Activated T-cell treated with anti-CD3 and anti-CD28 coated beads, Interleukin-2, amount 50 U/mL, for 72 hours (primary cell): ENCODE measurements around the gene SLC27A3. TPM values are rescaled to one million over a fixed set of nuclear protein-coding genes. Genes with fewer than 3 reads are reported as not detected.

Experiments
- ATAC-seq, 2 donors: fragments of 150-1000 bp; cut with Tn5 transposase; replicated peaks in 1 of 2; 2 replicates each; pipeline ENCODE4 v1.10.0; 2021; ENCODE audit warnings: moderate library complexity in 2 of 2, mild to moderate bottlenecking in 1 of 2
- DNase-seq, 2 donors: peaks; one replicate each; pipeline ENCODE4 v3.0.0; 2021 to 2022; ENCODE audit warnings: mixed read lengths in 1 of 2
- H3K27ac Mint-ChIP-seq: one replicate; pipeline ENCODE4 v1.8.0; 2022; ENCODE audit warnings: mild to moderate bottlenecking, moderate library complexity, mixed read lengths
- H3K27me3 Mint-ChIP-seq: one replicate; pipeline ENCODE4 v1.8.0; 2022; ENCODE audit warnings: low read depth, mixed read lengths
- H3K36me3 Mint-ChIP-seq, 2 donors: one replicate each; pipeline ENCODE4 v1.8.0; 2022; ENCODE audit warnings: mixed read lengths in 2 of 2, mild to moderate bottlenecking in 1 of 2; ENCODE audit not compliant: insufficient read depth in 2 of 2
- H3K4me1 Mint-ChIP-seq: one replicate; pipeline ENCODE4 v1.8.0; 2022; ENCODE audit warnings: low read depth, mixed read lengths
- H3K4me3 Mint-ChIP-seq, 2 donors: one replicate each; pipeline ENCODE4 v1.8.0; 2022; ENCODE audit warnings: mild to moderate bottlenecking in 2 of 2, mixed read lengths in 2 of 2, moderate library complexity in 2 of 2
- H3K9me3 Mint-ChIP-seq, 2 donors: one replicate each; pipeline ENCODE4 v1.8.0; 2022; ENCODE audit warnings: mixed read lengths in 2 of 2
- total RNA-seq, 2 donors: library from RNA; stranded (reverse); gene quantifications; one replicate each; pipeline ENCODE4 v1.2.3, GENCODE V29; 2022

Gene SLC27A3
- total RNA-seq, 2 donors from 2014 or later: 5.6 to 8.3 TPM

- no peaks in the 10 kb centered on the region for H3K36me3 Mint-ChIP-seq
- no peak for ATAC-seq
Measured at GRCh38 chr1:153793261-153793972, 18.2 kb downstream of the SLC27A3 start.

GRCh38 chr1:153793973-153794615 is 18.9 kb downstream of the SLC27A3 start:
- H3K4me3 Mint-ChIP-seq: no peak overlapping the region
- peak overlapping the region; percentile 22 for H3K27ac Mint-ChIP-seq
- ATAC-seq (no peak), DNase-seq (no peak)
- peaks cover 49% of the 10 kb centered on the region for H3K4me1 Mint-ChIP-seq
- peaks cover 7% of the 10 kb centered on the region for H3K27me3 Mint-ChIP-seq
- no peaks in the 10 kb centered on the region for H3K9me3 Mint-ChIP-seq
- no peaks in the 10 kb centered on the region for H3K36me3 Mint-ChIP-seq

More at GRCh38 chr1:153793261-153793972, 18.2 kb downstream of the SLC27A3 start:
- Mint-ChIP-seq H3K9me3 (no peaks in the 10 kb centered on the region), H3K27ac (no peak overlapping the region), H3K27me3 (peaks cover 7% of the 10 kb centered on the region), H3K4me3 (no peak overlapping the region), H3K4me1 (peaks cover 44% of the 10 kb centered on the region)
- DNase-seq: no peak

- Mint-ChIP-seq H3K27me3 (peaks cover 5% of the 10 kb centered on the region), H3K4me1 (peaks cover 43% of the 10 kb centered on the region), H3K27ac (no peak overlapping the region), H3K4me3 (no peak overlapping the region), H3K9me3 (no peaks in the 10 kb centered on the region), H3K36me3 (no peaks in the 10 kb centered on the region)
- ATAC-seq (no peak), DNase-seq (no peak)
Measured at GRCh38 chr1:153794624-153795329, 19.6 kb downstream of the SLC27A3 start.

GRCh38 chr1:153795330-153795837 is 20.2 kb downstream of the SLC27A3 start:
- H3K4me3 Mint-ChIP-seq: no peak overlapping the region
- no peak overlapping the region for H3K27ac Mint-ChIP-seq
- ATAC-seq (no peak), DNase-seq (no peak)
- H3K9me3 Mint-ChIP-seq: no peaks in the 10 kb centered on the region
- H3K36me3 Mint-ChIP-seq: no peaks in the 10 kb centered on the region
- H3K4me1 Mint-ChIP-seq: peaks cover 37% of the 10 kb centered on the region
- no peaks in the 10 kb centered on the region for H3K27me3 Mint-ChIP-seq

- H3K4me3 Mint-ChIP-seq: no peak overlapping the region
- DNase-seq (no peak), ATAC-seq (no peak)
- H3K9me3 Mint-ChIP-seq: no peaks in the 10 kb centered on the region
- H3K4me1 Mint-ChIP-seq: peaks cover 29% of the 10 kb centered on the region
- no peaks in the 10 kb centered on the region for H3K27me3 Mint-ChIP-seq
- H3K27ac Mint-ChIP-seq: no peak overlapping the region
- no peaks in the 10 kb centered on the region for H3K36me3 Mint-ChIP-seq
Measured at GRCh38 chr1:153795934-153796785, 21.0 kb downstream of the SLC27A3 start.

- DNase-seq: peak; percentile 83 to 87
- Mint-ChIP-seq H3K27ac (no peak overlapping the region), H3K4me1 (peaks cover 21% of the 10 kb centered on the region), H3K9me3 (no peaks in the 10 kb centered on the region), H3K4me3 (no peak overlapping the region), H3K27me3 (no peaks in the 10 kb centered on the region), H3K36me3 (no peaks in the 10 kb centered on the region)
- peak; percentile 73 to 77 for ATAC-seq
Measured at GRCh38 chr1:153796786-153797659, 21.8 kb downstream of the SLC27A3 start.

- Mint-ChIP-seq H3K4me3 (no peak overlapping the region), H3K9me3 (no peaks in the 10 kb centered on the region), H3K27ac (no peak overlapping the region), H3K4me1 (peaks cover 21% of the 10 kb centered on the region), H3K27me3 (no peaks in the 10 kb centered on the region), H3K36me3 (no peaks in the 10 kb centered on the region)
- ATAC-seq (no peak), DNase-seq (no peak)
Measured at GRCh38 chr1:153798468-153798780, 23.2 kb downstream of the SLC27A3 start.

GRCh38 chr1:153799016-153799415 is 23.8 kb downstream of the SLC27A3 start:
- H3K4me3 Mint-ChIP-seq: no peak overlapping the region
- ATAC-seq (no peak), DNase-seq (no peak)
- no peak overlapping the region for H3K27ac Mint-ChIP-seq
- H3K36me3 Mint-ChIP-seq: peaks cover 0 to 4% of the 10 kb centered on the region in 2 donors
- H3K27me3 Mint-ChIP-seq: no peaks in the 10 kb centered on the region
- H3K4me1 Mint-ChIP-seq: peaks cover 27% of the 10 kb centered on the region
- H3K9me3 Mint-ChIP-seq: no peaks in the 10 kb centered on the region

GRCh38 chr1:153799566-153800465 is 24.6 kb downstream of the SLC27A3 start:
- Mint-ChIP-seq H3K9me3 (no peaks in the 10 kb centered on the region), H3K4me3 (no peak overlapping the region), H3K27ac (no peak overlapping the region), H3K4me1 (peaks cover 35% of the 10 kb centered on the region), H3K27me3 (no peaks in the 10 kb centered on the region), H3K36me3 (peaks cover 0 to 4% of the 10 kb centered on the region in 2 donors)
- ATAC-seq (no peak), DNase-seq (no peak)

- no peak overlapping the region for H3K27ac Mint-ChIP-seq
- no peak overlapping the region for H3K4me3 Mint-ChIP-seq
- H3K27me3 Mint-ChIP-seq: no peaks in the 10 kb centered on the region
- H3K9me3 Mint-ChIP-seq: no peaks in the 10 kb centered on the region
- peaks cover 0 to 6% of the 10 kb centered on the region in 2 donors for H3K36me3 Mint-ChIP-seq
- H3K4me1 Mint-ChIP-seq: peaks cover 42% of the 10 kb centered on the region
- ATAC-seq (no peak), DNase-seq (no peak)
Measured at GRCh38 chr1:153800516-153800915, 25.3 kb downstream of the SLC27A3 start.

GRCh38 chr1:153801028-153801625 is 25.9 kb downstream of the SLC27A3 start:
- no peak overlapping the region for H3K4me3 Mint-ChIP-seq
- no peak overlapping the region for H3K27ac Mint-ChIP-seq
- peaks cover 48% of the 10 kb centered on the region for H3K4me1 Mint-ChIP-seq
- DNase-seq: no peak
- H3K27me3 Mint-ChIP-seq: no peaks in the 10 kb centered on the region
- ATAC-seq: no peak
- peaks cover 0 to 6% of the 10 kb centered on the region in 2 donors for H3K36me3 Mint-ChIP-seq
- no peaks in the 10 kb centered on the region for H3K9me3 Mint-ChIP-seq
